Gastroesophageal sphincter (tissue), 3 donors: ENCODE measurements around the gene CACNA1C.

Experiments used
- CTCF ChIP-seq, 4 experiments: fragments of 200-600 bp in 2 of 4; fragments of 450-650 bp in 2 of 4; sonication (generic) in 1 of 4; IDR thresholded peaks; one replicate each; pipeline ENCODE4 v1.5.1; 2017 to 2019; ENCODE audit warnings: antibody characterized with exemption in 4 of 4, mild to moderate bottlenecking in 2 of 4, moderate library complexity in 2 of 4
- EP300 ChIP-seq: sonication (generic); formaldehyde crosslinking; IDR thresholded peaks from one replicate; pipeline ENCODE4 v1.6.1; 2017; ENCODE audit warnings: antibody characterized with exemption, mild to moderate bottlenecking
- POLR2A ChIP-seq, 2 donors: fragments of 450-650 bp; IDR thresholded peaks; one replicate each; pipeline ENCODE4 v1.6.1; 2017; ENCODE audit warnings: antibody characterized with exemption in 2 of 2, mild to moderate bottlenecking in 2 of 2, moderate library complexity in 1 of 2
- POLR2AphosphoS5 ChIP-seq: sonication (generic); formaldehyde crosslinking; IDR thresholded peaks from one replicate; pipeline ENCODE4 v1.6.1; 2017; ENCODE audit warnings: antibody characterized with exemption

DNA sequence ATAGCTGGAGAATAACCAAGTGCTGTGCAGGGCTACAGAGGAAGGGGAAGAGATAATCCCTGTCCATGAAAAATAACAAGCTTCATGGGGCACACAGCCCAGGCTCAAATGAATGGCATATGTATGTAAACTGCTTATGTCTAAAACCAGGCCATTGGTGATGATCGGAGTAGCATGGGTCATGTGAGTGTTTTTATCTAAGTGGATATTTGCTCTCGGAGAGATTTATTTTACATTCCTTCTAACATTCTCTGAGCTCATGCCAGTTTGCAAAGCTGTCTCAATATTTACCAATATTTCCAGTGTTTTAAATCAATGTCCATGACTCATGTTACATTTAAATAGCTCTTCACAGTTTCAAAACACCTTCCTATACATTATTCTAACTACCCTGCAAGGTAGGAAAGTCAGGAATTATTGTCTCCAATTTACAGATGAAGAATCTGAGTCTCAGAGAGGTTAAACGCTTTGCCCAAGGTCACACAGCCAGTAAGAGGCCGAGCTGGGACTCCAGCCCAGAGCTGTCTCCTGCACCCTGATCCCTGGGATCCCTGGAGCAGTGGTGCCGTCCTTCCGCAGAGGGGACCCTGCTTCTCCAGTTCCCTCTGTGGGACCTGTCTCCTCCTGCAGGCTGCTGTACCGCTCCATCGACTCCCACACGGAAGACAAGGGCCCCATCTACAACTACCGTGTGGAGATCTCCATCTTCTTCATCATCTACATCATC, 555.3 kb downstream of the CACNA1C start:
- TF ChIP-seq CTCF (IDR thresholded peaks at IDR 0.05) (no peak), POLR2AphosphoS5 (no peak), POLR2A (IDR thresholded peaks at IDR 0.05) (no peak), EP300 (no peak)
